Choroid plexus epithelial cell (primary cell): ENCODE results near the gene COL21A1.

ENCODE experiments used
- DNase-seq: peaks from one replicate; pipeline ENCODE4 v3.0.0-alpha.2; 2010; ENCODE audit warnings: low read depth
- H3K4me3 ChIP-seq: 2 replicates; pipeline ENCODE4 v1.5.1; 2011; ENCODE audit warnings: low read depth, mild to moderate bottlenecking, control low read depth, low read length, moderate library complexity
- TF ChIP-seq, protein P1 (sequence below): conservative IDR thresholded peaks from 2 replicates; pipeline ENCODE4 v1.5.1; 2011; ENCODE audit warnings: low read depth, mild to moderate bottlenecking, control low read depth, inconsistent platforms, low read length, moderate library complexity

COL21A1 gene

GRCh38 chr6:56168596-56168995 is 78.8 kb downstream of the COL21A1 start:
- H3K4me3 ChIP-seq: no peak overlapping the region
- TF ChIP-seq, protein P1, sequence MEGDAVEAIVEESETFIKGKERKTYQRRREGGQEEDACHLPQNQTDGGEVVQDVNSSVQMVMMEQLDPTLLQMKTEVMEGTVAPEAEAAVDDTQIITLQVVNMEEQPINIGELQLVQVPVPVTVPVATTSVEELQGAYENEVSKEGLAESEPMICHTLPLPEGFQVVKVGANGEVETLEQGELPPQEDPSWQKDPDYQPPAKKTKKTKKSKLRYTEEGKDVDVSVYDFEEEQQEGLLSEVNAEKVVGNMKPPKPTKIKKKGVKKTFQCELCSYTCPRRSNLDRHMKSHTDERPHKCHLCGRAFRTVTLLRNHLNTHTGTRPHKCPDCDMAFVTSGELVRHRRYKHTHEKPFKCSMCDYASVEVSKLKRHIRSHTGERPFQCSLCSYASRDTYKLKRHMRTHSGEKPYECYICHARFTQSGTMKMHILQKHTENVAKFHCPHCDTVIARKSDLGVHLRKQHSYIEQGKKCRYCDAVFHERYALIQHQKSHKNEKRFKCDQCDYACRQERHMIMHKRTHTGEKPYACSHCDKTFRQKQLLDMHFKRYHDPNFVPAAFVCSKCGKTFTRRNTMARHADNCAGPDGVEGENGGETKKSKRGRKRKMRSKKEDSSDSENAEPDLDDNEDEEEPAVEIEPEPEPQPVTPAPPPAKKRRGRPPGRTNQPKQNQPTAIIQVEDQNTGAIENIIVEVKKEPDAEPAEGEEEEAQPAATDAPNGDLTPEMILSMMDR: no peak
- no peak for DNase-seq

GRCh38 chr6:56162081-56162480 is 85.3 kb downstream of the COL21A1 start:
- TF ChIP-seq, protein P1: no peak
- DNase-seq: no peak
- H3K4me3 ChIP-seq: no peak overlapping the region

DNA sequence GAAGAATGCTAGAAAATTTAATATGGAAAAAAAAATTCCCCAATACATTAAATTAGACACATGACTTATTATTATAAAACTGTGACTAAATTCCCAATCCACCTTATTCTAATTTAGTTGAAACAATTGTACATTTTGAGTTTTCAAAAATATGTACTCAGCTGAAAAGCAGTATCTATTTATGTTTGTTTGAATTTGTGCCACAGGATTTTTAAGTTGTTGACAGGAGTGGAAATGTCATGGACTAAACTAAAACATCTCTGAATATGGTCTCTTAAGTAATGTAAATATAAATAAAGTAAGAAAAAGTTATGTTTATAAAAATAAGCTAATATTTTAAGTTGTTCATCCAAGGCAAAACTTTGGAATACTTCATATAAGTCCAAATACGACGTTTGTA is 86.9 kb downstream of the COL21A1 start:
- no peak for DNase-seq
- TF ChIP-seq, protein P1: no peak
- no peak overlapping the region for H3K4me3 ChIP-seq

- no peak for DNase-seq
- TF ChIP-seq, protein P1: no peak
- no peak overlapping the region for H3K4me3 ChIP-seq
Observed at GRCh38 chr6:56158571-56158970, 88.8 kb downstream of the COL21A1 start.

- peak; percentile 61 for DNase-seq
- TF ChIP-seq, protein P1: no peak
- no peak overlapping the region for H3K4me3 ChIP-seq
Observed at GRCh38 chr6:56156643-56157042, 90.7 kb downstream of the COL21A1 start.

DNA sequence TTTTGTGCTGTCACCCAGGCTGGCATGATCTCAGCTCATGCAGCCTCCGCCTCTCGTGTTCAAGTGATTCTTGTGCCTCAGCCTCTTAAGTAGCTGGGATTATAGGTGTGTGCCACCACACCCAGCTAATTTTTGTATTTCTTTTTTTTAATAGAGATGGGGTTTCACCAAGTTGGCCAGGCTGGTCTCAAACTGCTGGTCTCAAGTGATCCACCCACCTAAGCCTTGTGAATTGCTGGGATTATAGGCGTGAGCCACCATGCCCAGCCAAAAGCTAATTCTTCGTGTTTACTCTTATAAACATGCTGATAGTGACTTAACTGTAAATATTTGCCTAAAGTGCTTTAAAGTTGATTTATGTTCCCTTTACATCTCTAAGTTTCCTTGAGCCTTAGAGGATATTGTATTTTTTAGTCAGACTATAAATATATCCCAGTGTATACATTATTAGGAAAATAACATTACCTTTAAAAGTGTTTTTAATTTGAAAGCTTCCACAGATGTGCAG is 91.7 kb downstream of the COL21A1 start:
- DNase-seq: no peak
- H3K4me3 ChIP-seq: no peak overlapping the region
- TF ChIP-seq, protein P1: no peak

- DNase-seq: no peak
- no peak overlapping the region for H3K4me3 ChIP-seq
- TF ChIP-seq, protein P1: no peak
Observed at GRCh38 chr6:56154076-56154475, 93.3 kb downstream of the COL21A1 start.
